ENCODE measurements around the gene RIOX2. TPM values are rescaled to one million over a fixed set of nuclear protein-coding genes. Genes with fewer than 3 reads are reported as not detected.

The RIOX2 gene
- total and polyA plus RNA-seq, 2 of the 13 experiments (the other 11 are each of a cell fraction or from before 2014, with no cell fraction given): 19.9 to 43.3 TPM

- TF ChIP-seq SP1 (IDR thresholded peaks at IDR 0.05): no peak
- TF ChIP-seq SP1 (CRISPR knock-in tag; IDR thresholded peaks at IDR 0.05): no peak
- TF ChIP-seq BATF2 (CRISPR knock-in tag; IDR thresholded peaks at IDR 0.05): no peak
- TF ChIP-seq ZNF891 (CRISPR knock-in tag; IDR thresholded peaks at IDR 0.05): no peak
- no peak for TF ChIP-seq ZNF768 (CRISPR knock-in tag; IDR thresholded peaks at IDR 0.05)
- TF ChIP-seq FOXK1 (CRISPR knock-in tag; IDR thresholded peaks at IDR 0.05; ENCODE audit: borderline replicate concordance, low read depth): peak; percentile 46; the same call in 1 of the 2 replicates
- no peak for TF ChIP-seq ZSCAN22 (CRISPR knock-in tag; IDR thresholded peaks at IDR 0.05)
- peak; percentile 64; the same call in 1 of the 2 replicates for TF ChIP-seq MEIS2 (CRISPR knock-in tag; IDR thresholded peaks at IDR 0.05)
- TF ChIP-seq DRAP1 (CRISPR knock-in tag; IDR thresholded peaks at IDR 0.05): no peak
- TF ChIP-seq TOE1 (CRISPR knock-in tag; IDR thresholded peaks at IDR 0.05): 0 out of 2 replicates have a peak, but pooled peaks have one; percentile 33
- TF ChIP-seq GFI1 (CRISPR knock-in tag; IDR thresholded peaks at IDR 0.05; ENCODE audit: borderline replicate concordance): peak; percentile 90
- no peak for TF ChIP-seq PRPF4 (IDR thresholded peaks at IDR 0.05; ENCODE audit: low read depth, low read length, poor library complexity, severe bottlenecking)
- TF ChIP-seq ZNF770 (CRISPR knock-in tag; IDR thresholded peaks at IDR 0.05): no peak
- TF ChIP-seq GABPB1 (CRISPR knock-in tag; IDR thresholded peaks at IDR 0.05): no peak
- TF ChIP-seq HNF1B (CRISPR knock-in tag; IDR thresholded peaks at IDR 0.05): peak; percentile 86
- TF ChIP-seq SIN3B (IDR thresholded peaks at IDR 0.05; ENCODE audit: low read length): no peak
- TF ChIP-seq CREB3 (CRISPR knock-in tag; IDR thresholded peaks at IDR 0.05): no peak
- TF ChIP-seq TCF7L2 (IDR thresholded peaks at IDR 0.05; ENCODE audit: low read depth, low read length): no peak
- peak; percentile 29 for TF ChIP-seq SKI (IDR thresholded peaks at IDR 0.05; ENCODE audit: partially characterized antibody)
- TF ChIP-seq SIX4 (CRISPR knock-in tag; IDR thresholded peaks at IDR 0.05): peak; percentile 74; the same call in 1 of the 2 replicates
- 0 out of 2 replicates have a peak, but pooled peaks have one; percentile 18 for TF ChIP-seq ZNF816 (CRISPR knock-in tag; IDR thresholded peaks at IDR 0.05; ENCODE audit: borderline replicate concordance)
- TF ChIP-seq FUBP1 (CRISPR knock-in tag; IDR thresholded peaks at IDR 0.05; ENCODE audit: borderline replicate concordance): no peak
Measured at GRCh38 chr3:98010194-98010882, 38.1 kb upstream of the RIOX2 start (continued).

Measured in HepG2 (cell line).